Measurements from ENCODE around the gene PARD3.

GRCh38 chr10:34454590-34455261 is 360.4 kb downstream of the PARD3 start:
- no peak for TF ChIP-seq CTCF (IDR thresholded peaks at IDR 0.05)
- TF ChIP-seq POLR2A (IDR thresholded peaks at IDR 0.05), result no peak
